Measurements from ENCODE around the gene CD44.
"Not testable (repeated sequence)": the region's sequence is repeated elsewhere in the genome, so short reads cannot be mapped to it uniquely, and the experiment has no call there.

Gene CD44

DNA sequence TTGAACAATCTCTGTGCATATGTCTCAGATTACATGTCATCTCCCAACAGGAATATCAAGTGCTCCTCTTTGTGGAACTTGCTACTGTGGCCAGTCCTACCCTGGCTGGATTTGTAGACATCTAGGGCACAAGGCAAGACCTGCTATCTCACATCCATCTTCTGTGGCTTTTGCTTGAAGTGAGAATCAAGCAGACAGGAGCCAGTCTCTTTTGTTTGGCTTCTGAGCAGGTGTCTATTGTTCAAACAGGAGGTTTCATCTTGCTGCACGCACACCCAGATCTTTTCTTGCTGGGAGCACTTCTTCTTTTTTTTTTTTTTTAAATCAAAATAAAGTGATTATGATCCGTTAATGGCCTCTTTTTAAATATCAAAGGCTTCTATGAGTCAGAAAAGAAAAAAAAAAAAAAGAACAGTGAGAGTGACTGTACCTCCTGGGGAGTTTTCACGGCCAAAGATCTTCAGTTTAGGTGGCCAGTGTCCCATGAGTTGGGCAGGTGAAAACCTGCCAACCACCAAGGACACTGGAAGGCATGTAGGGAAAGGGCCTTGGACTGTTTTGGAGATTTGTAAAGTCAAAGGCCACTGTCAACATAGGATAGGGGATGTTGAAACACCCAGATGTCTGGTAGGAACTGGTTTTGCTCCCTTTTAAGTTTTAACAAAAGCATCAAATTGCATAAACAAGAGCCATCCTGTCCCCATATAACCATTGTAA is 78.1 kb downstream of the CD44 start:
- DNase-seq, result no peak

DNA sequence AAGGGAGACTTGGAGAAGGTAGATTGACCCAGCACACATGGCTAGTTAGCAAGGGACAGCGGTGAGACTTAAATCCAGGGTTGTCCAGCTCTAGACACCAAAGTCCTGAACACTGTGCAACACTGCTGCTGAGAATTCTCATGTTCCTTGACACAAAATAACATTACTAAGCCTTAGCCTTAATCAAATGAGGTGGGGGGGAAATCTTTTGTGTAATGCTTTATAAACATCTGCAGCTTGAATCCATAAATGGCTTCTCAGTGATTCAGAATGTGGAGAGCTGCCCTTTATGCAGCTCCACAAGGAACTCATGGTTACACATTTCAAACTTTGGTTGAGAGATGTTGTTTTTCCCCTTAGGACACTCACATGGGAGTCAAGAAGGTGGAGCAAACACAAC is 80.0 kb downstream of the CD44 start:
- DNase-seq, result no peak

DNA sequence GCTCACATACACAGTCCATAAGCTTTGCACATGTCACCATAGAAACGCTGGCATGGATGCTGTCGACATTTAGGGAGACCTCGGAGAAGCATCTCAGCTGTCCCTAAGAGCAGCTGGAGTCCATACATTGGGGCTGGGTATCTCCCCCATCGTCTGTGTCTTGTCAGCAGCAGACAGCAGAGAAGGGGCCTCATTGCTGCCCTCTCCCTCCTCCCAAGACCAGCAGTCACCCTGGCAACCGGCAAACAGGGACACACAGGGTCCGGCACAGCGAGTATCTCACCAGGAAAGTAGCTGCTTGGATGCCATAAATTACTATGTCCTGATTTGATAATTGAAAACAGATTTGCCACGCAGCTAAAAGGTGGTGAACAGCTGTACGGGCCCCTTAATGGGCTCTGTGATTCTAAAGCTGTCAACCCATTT is 84.4 kb downstream of the CD44 start:
- DNase-seq, result no peak

DNA sequence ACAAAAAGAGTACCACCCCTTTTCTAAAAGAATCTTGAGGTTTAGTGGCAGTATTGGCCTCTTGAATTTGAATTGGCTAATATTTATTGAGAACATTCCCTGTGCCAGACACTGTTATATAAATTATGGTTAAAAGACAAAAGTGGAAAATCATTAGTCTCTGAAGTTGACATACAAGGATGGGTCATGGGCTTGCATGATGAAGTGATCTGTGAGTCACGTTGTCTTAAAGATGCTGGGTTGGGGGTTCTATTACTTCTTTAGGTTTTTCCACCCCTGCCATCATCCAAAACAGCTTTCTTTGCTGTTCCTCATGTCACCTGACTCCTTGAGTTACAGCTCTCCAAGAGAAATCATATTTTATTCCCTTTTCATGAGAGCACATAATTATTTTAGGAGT is 85.0 kb downstream of the CD44 start:
- DNase-seq, result no peak

DNA sequence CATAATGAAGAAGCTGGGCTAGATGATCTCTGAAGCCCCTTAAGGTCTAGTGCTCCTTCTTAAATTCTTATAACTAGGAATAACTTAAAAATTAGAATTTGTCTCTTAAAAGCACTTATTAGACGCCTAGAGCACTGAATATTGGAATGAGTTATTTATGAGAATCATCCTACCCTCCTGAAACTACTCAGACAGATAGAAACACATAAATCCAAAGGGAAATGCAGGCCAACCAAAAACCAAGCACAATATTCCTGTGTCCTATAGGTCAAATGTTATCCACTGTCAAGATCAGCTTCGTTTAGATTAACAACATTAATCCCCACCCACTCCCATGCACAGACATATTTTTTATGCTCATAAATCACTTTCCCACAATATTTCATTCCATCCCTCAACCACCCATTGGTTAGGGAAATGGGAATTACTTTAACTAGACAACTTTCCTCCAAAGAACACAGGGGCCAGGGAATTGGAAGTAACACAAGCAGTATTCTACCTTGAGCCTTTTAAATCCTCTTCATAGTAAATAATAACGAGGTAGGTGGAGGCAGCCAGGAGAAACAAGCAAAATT is 87.1 kb downstream of the CD44 start:
- no peak for DNase-seq

DNA sequence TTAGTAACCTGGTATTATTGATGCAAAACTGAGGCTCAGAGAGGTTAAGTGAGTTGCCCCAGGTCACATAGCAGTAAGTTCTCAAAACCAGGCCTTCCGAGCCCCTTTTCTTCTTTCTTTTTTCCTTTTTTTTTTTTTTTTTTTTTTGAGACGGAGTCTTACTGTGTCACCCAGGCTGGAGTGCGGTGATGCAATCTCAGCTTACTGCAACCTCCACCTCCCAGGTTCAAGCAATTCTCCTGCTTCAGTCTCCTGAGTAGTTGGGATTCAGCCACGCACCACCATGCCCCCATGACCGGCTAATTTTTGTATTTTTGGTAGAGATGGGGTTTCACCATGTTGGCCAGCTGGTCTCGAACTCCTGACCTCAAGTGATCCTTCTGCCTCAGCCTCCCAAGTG is 87.8 kb downstream of the CD44 start:
- not testable (repeated sequence) for DNase-seq

DNA sequence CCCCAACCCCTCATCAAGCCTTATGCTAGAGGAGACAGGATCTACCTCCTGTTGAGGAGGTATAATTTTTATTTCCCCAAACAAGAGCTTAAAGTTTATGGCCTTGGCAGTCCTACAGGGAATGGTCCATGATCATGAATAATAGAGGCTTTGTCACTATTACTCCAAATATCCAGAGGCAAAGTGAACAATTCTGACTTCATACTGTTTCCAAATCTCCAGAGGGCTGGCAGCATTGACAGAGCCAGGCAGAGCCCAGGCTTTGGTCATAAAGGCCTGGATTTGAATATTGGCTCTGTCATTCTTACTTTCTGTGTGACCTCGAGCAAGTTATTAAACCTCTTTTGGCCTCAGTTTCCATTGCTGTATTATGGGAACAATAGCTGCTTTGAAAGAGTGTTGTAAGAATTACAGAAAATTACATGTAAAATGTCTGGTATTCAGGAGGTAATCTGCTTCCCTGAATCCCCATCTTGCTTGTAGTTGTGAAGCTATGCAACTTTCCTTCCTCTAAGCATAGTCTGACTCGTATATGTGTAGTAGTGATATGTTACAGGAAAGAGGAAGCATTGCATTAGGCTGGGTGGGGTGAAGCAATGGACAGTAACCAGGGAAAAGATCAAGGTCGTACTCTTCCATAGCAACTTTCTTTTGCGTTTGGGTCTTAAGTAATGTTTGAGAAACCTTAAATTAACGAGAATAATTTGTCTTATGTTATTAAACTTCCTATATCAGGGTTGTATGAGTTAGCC is 88.8 kb downstream of the CD44 start:
- DNase-seq, result no peak

DNA sequence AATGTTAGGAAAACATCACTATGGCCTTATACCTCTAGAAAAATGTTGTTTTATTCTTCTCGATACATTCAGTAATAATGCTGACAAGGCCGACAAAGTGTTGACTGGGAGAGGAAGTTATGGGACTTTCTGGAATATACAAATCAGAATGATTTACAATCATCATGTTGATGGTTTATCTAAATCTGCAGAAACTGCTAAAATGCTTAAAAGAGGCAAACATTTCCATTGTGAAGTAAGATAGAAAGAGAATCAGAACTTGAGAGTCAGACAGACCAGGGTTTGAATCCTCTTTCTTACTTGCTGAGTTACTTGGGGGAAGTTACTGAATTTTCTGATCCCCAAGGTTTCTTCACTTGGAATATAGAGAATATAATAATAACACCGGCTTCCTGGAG is 89.4 kb downstream of the CD44 start:
- no peak for DNase-seq

DNA sequence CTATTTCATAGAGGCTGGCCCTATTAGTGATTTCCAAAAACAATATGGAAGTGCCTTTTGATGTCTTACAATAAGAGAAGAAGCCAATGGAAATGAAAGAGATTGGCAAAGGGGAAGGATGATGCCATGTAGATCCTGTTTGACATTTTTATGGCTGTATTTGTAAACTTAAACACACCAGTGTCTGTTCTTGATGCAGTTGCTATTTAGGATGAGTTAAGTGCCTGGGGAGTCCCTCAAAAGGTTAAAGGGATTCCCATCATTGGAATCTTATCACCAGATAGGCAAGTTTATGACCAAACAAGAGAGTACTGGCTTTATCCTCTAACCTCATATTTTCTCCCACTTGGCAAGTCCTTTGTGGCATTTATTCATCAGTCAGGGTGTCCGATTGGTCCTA is 91.4 kb downstream of the CD44 start:
- DNase-seq, result no peak

DNA sequence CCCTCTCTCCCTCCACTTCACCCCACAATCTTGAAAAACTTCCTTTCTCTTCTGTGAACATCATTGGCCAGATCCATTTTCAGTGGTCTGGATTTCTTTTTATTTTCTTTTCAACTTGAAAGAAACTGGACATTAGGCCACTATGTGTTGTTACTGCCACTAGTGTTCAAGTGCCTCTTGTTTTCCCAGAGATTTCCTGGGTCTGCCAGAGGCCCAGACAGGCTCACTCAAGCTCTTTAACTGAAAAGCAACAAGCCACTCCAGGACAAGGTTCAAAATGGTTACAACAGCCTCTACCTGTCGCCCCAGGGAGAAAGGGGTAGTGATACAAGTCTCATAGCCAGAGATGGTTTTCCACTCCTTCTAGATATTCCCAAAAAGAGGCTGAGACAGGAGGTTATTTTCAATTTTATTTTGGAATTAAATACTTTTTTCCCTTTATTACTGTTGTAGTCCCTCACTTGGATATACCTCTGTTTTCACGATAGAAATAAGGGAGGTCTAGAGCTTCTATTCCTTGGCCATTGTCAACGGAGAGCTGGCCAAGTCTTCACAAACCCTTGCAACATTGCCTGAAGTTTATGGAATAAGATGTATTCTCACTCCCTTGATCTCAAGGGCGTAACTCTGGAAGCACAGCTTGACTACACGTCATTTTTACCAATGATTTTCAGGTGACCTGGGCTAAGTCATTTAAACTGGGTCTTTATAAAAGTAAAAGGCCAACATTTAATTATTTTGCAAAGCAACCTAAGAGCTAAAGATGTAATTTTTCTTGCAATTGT is 92.3 kb downstream of the CD44 start:
- no peak for DNase-seq

DNA sequence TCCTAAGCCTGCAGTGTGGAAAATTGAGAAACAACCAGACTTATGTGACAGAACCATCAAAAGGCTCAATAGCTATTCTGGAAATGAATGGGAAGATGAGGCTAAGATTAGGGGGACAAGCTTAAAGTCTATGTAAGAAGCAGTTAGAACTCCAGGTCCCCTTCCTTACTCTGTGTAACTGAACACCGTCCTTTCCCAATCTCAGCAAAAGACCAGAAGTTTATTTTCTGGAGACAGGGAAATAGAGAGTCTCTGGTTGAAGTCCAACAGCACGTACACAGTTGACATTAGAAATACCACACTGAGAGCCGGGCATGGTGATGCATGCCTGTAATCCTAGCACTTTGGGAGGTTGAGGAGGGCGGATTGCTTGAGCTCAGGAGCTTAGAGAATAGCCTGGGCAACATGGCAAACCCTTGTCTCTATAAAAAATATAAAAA is 93.9 kb downstream of the CD44 start:
- no peak for DNase-seq

DNA sequence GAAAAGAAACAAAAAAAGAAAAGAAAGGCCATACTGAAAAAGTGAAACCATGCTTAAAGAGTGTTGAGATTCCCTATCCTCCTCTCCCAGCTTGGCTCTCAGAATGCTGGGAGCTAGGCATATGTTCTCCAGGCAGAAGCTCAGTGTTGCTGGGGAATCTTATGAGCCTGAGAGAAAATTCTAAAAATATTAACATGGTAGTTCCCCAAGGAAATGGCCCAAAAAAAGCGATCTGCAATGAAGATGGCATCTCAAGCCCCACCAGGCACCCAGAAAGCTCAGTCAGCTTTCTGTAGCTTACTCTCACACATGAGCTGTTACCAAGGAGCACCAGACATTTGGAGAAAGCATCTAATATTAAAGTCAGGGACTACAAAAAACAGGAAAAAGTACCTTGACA is 94.5 kb downstream of the CD44 start:
- DNase-seq, result no peak

DNA sequence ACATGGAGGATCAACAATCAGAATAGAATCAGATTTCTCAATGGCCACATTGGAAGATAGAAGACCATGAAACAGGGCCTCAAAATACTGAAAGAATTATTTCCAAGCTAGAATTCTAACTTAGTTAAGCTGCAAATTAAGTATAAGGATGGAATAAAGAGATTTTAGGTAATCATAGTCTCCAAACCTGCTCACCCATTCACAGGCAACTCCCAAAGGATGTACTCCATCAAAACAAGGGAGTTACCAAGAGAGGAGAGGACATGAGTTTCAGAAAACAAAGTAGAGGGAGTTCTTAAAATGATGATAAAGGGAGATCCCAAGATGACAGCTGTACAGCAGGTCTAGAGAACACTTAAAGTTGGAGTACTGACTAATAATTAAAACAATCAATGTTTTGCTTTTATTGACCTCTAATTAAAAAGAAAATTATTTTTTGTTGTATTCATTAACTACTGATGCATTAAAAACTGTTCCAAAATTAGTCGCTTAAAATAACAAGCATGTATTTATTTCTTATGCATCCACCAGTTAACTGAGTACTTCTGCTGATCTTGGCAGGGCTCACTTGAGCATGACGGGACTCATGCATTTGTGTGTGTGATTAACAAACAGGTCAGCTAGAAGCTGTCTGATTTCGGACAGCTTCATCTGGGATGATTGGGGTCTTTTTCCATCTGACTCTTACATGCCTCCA is 95.6 kb downstream of the CD44 start:
- no peak for DNase-seq

DNA sequence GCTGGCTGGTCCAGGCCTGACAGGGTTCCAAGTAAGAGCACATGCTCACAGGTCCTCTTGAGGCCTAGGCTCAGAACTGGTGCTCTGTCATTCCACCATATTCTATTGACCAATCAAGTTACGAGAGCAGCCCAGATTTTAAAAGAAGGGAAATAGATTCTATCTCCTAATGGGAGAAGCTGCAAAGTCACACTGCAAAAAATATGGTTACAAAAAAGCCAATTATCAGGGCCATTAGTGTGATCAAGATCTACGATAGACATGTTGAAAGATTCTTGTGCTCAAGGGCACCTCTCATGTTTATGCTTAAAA is 96.1 kb downstream of the CD44 start:
- DNase-seq, result no peak

DNA sequence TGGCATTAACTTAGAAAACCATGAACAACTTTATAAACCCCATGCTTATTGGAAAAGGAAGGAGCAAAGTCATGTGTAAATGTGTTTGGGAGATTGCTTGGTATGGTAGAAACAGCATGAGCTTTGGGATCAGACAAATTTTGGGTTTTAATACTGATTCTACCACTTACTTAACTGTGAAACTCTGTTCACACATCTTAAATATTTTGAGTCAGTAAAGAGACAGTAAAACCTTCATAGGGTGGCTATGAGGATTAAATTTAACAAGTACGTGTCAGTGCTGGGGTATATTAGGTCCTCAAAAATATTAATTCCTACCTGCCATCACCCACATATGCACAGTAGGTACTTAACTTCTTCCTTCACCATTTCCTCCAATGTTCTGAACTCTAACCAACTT is 96.5 kb downstream of the CD44 start:
- no peak for DNase-seq

DNA sequence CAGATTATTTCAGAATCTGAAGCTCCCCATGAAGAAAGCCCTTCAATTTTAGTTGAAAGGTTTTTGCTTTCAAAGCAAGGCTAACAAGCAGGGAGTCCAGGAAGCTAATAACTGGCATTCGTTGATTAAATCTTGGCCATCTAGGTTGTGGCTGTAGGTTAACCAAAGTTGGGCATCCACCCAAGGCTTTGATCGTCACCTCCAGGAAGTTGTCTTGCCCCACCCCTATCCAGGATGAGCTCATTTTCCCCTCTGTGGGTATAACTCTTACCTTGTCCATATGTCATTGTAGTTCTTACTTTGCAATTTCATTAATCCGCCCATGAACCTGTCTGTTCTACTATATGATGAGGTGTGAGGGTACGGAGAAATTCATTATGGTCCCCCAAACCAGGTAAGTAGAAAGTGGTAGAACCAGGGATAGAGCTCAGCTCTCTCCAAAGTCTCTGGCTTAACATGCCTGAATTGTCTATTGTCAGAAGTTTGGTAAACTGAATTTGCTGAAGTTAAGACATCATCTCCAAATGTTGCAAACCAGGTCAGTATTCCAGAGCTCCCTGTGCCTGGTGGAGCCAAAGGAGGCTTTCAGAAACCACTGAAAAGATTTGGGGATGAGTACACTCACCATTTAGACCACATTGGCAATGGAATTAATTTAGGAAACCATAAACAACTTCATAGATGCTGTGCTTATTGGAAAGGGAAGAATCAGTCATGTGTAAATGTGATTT is 97.1 kb downstream of the CD44 start:
- peak; percentile 46 to 48 for DNase-seq

DNA sequence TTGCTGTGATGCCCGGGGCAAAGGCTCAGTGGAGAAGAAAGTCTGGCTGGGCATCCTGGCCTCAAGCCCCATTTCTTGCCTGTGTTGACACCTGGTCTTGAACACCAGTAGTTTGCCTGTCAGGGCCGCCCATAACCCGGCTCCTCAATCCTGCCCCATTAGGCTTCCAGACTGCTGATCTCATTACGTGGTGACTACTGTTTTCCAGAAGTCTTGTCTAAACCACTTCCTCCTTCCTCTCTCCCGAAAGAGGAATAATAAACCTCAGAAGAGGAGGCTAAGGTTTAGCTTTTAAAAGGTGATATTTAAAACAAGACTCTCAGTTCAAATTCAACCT is 97.7 kb downstream of the CD44 start:
- DNase-seq, result no peak

DNA sequence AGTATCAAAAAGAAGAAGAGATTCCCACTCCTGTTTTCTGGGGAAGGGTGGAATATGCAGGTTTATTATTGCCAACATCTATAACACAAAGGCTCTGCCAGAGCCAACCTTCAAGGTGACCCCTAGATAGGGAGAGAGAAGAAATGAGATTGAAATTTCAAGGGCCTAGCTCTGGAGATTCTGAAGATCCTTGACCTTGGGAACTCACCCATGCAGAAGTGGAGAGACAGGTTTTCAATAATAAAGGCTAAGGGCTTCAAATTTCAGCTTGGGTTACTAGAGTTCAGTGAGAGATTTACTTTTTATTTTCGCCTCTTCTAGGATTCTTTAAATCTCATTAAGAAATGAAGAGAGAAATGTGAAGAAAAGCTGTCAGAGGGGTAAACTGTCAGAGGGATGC is 98.4 kb downstream of the CD44 start:
- DNase-seq, result no peak

DNA sequence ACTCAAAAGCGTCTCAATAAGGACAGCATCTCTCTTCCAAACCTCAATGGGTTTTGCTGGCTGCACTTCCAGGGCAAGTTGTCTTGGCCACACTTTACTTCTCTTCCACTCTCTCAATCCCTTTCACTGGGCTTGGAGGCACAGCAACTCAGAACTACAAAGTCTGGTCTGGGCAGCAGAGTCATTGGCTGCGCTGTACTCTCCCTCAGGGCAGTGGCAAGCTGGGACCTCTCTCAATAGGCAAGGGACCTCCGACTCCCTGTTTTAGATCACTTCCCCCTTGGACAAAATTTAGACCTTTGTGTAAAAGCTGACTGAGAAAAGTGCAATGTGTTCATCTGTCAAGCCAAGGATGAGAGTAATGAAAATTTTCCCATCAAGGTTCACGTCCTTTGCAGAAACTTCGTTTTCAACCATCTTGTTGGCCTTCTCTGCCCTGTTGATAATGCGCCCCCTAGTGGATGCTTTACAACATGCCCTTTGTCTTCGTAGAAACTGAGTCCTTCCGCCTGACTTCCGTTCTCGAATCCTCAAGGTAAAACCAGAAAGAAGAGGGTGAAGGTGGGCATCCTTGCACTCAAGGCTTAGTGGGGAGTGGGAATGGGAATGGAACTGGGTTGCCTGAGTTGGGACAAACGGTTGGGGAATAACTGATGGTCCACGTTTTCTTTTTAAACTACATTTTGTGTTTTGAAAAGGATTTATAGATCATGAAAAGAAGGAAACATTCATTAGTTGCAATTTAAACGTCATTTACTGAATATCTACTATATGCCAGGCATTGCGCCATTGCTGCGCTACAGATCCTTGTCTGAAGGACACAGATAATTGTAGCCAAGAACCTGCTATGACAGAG is 99.1 kb downstream of the CD44 start:
- peak; percentile 52 to 54 for DNase-seq

DNA sequence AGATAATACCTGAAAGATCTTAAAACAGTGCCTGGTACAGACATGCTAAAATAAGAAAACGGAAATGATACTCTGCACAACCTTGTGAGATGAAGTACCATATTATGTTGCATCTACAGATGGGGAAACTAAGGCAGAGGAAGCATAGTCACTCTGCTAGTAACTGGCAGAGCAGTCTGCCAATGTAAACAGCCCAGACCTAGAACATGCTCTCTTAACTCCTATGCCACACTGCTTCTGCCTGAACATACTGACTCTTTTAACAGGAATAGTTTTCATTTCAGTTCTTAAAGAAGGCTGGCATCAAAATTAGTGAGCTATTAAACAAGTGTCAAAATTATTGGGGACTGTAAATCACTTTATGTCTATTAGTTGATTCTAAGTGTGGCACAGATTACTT is 99.9 kb downstream of the CD44 start:
- no peak for DNase-seq

DNA sequence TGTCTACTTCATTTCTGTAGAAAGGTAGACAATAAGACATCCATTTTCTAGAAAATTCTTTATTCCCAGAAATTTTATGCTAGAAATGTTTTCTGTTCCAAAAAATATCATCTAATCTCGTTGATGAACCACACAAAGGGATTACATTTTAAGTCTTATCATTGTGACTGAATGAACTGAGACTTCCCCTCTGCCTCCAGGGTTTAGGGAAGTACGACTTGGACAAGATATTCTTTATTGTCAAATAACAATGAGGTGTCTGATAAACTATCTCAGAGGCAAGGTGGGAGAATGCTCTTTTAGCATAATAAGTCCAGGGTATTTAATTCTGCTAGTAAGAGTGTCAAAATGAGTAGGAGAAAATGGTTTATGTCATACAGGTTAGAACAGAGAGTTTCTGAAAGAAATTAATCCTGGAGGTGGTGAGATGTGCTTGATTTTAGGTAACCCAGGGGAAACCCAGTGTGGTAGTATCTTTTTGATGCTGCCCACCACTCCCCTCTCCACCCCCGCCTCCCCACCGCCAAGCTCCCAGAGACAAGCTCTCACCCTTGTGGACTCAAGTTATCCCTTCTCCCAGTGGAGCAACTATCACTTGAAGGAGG is 100.6 kb downstream of the CD44 start:
- no peak for DNase-seq

Measured in stimulated activated CD4-positive, alpha-beta T cell treated with anti-CD3 and anti-CD28 coated beads, Interleukin-2, amount 100 ng/mL, for 24 hours (primary cell).